HG03571 (cell line): ENCODE results near the gene CEACAM16.
A peak's percentile ranks its signal among the peaks of the same experiment; 100 is the strongest.
"Not testable (repeated sequence)": the region's sequence is repeated elsewhere in the genome, so short reads cannot be mapped to it uniquely, and the experiment has no call there.

Experiments
- ATAC-seq: cut with Tn5 transposase; IDR thresholded peaks from one replicate; pipeline ENCODE4 v1.9.1; 2021; ENCODE audit not compliant: unreplicated experiment

Gene CEACAM16

GRCh38 chr19:44698492-44699201 is at the start of gene CEACAM16:
TSS of gene CEACAM16 (plus strand) at chr19:44699151. CDS start at chr19:44701457, 2,306 bp downstream.
- no peak for ATAC-seq

GRCh38 chr19:44649578-44650145 is 49.3 kb upstream of the CEACAM16 start:
- ATAC-seq, result no peak

GRCh38 chr19:44653343-44653742 is 45.6 kb upstream of the CEACAM16 start:
- ATAC-seq, result no peak

- ATAC-seq, result peak; percentile 49
Measured at GRCh38 chr19:44653977-44654774, 44.8 kb upstream of the CEACAM16 start.

GRCh38 chr19:44657211-44657921 is 41.6 kb upstream of the CEACAM16 start:
- no peak for ATAC-seq

- no peak for ATAC-seq
Measured at GRCh38 chr19:44658069-44658733, 40.8 kb upstream of the CEACAM16 start.

GRCh38 chr19:44660081-44660480 is 38.9 kb upstream of the CEACAM16 start:
- ATAC-seq, result no peak

- no peak for ATAC-seq
Measured at GRCh38 chr19:44661205-44661604, 37.7 kb upstream of the CEACAM16 start.

- no peak for ATAC-seq
Measured at GRCh38 chr19:44661904-44662303, 37.0 kb upstream of the CEACAM16 start.

GRCh38 chr19:44662691-44663385 is 36.1 kb upstream of the CEACAM16 start:
- no peak for ATAC-seq

GRCh38 chr19:44663996-44664395 is 35.0 kb upstream of the CEACAM16 start:
- ATAC-seq, result no peak

- no peak for ATAC-seq
Measured at GRCh38 chr19:44664976-44665375, 34.0 kb upstream of the CEACAM16 start.

GRCh38 chr19:44666852-44667556 is 31.9 kb upstream of the CEACAM16 start:
- no peak for ATAC-seq

- no peak for ATAC-seq
Measured at GRCh38 chr19:44668985-44669764, 29.8 kb upstream of the CEACAM16 start.

- ATAC-seq, result not testable (repeated sequence)
Measured at GRCh38 chr19:44670027-44670426, 28.9 kb upstream of the CEACAM16 start.

- no peak for ATAC-seq
Measured at GRCh38 chr19:44671400-44671799, 27.6 kb upstream of the CEACAM16 start, which contains the start of gene CEACAM19. TSS of gene CEACAM19 (plus strand) at chr19:44671482. CDS start at chr19:44671932, 450 bp downstream.

GRCh38 chr19:44672226-44672625 is 26.7 kb upstream of the CEACAM16 start:
- ATAC-seq, result no peak

GRCh38 chr19:44673510-44673909 is 25.4 kb upstream of the CEACAM16 start:
- no peak for ATAC-seq

- ATAC-seq, result no peak
Measured at GRCh38 chr19:44675521-44675920, 23.4 kb upstream of the CEACAM16 start.
